Measurements from ENCODE around the gene MTHFD1L.
"Not testable (repeated sequence)": the region's sequence is repeated elsewhere in the genome, so short reads cannot be mapped to it uniquely, and the experiment has no call there.

The MTHFD1L gene

DNA sequence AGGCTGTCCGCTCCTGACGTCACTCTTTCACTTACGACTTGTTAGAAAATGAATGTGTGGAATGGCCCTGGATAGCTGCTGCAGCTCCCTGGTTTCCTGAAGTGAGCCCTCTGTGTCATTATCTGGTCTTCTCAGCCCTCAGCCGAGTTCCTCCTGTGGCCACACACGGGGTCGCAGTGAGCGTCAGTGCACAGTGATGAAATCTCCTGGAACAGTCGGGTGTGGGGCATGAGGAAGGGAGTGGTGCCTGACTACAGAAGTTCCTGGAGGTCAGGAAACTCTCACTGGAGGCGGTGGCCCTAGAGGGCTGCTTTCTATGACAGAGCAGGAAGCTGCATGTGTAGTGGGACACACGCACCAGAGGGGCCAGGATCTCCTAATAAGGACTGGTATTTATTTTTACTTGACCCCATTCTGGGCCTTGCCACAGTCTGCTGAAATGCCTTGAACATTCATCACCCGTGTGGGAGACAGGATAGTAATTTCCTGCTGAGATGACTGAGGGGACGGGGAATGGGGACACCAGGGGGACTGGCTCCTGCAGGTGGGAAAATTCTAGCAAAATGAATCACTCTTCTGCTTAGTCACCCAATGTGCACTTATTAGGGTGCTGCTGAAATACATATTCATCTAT lies 175.5 kb downstream of the MTHFD1L start:
- DNase-seq (ENCODE audit: low read depth in 2 of 2) = not testable (repeated sequence)

DNA sequence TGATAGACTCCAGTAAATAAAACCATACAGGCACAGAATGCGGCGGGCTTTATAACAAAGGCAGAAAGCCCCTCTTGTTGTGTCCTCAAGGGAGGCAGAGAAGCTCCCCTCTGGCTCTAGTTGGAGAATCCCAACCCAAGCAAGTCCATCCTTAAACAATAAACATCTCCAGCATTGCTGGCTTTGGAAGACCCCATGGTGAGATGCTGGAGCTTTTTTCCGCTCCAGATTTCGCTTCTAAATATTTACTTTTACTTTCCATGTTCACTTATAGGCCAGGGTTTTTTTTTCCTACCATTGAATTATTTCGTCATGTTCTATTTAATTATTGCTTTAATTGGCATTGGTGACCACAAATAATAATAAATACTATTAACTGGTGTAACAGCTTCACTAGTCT lies 176.2 kb downstream of the MTHFD1L start:
- DNase-seq (ENCODE audit: low read depth in 2 of 2) = no peak

DNA sequence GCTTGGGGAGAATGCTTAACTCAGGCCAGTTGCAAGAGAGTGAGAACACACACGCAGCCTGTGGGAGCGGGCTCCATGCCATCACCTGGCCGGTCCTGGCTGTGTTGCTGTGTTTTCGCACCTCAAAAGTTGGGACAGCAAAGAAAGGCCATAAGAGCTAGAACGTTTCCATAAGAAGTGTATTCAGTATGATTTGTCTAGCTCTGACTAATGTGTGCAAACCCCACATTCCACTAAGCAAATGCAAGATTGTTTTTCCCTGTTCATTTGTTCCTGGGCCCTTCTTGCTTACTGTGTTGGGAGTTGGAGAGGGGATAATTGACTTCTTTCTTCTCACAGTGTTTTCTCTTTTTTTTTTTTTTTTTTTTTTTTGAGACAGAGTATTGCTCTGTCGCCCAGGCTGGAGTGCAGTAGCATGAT lies 177.4 kb downstream of the MTHFD1L start:
- DNase-seq (ENCODE audit: low read depth in 2 of 2) = not testable (repeated sequence)

DNA sequence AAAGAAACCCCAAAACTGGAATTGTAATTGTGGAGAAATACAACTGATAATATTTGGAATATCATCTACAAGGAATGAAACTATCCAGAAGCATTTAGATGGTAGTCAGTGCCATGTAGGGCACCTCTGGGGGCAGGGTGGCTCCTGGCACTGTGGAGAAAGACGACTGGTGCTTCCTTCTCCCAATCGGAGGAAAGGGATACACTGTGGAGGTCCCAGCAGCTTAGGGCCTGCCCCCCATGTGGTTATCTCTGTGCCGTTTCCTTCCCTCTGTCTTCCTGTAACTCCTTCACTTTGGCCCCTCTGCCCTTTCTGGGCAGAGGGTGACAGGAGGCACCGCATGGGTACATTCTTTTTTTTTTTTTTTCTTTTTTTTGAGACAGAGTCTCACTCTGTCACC lies 178.4 kb downstream of the MTHFD1L start:
- DNase-seq (ENCODE audit: low read depth in 2 of 2) = no peak

DNA sequence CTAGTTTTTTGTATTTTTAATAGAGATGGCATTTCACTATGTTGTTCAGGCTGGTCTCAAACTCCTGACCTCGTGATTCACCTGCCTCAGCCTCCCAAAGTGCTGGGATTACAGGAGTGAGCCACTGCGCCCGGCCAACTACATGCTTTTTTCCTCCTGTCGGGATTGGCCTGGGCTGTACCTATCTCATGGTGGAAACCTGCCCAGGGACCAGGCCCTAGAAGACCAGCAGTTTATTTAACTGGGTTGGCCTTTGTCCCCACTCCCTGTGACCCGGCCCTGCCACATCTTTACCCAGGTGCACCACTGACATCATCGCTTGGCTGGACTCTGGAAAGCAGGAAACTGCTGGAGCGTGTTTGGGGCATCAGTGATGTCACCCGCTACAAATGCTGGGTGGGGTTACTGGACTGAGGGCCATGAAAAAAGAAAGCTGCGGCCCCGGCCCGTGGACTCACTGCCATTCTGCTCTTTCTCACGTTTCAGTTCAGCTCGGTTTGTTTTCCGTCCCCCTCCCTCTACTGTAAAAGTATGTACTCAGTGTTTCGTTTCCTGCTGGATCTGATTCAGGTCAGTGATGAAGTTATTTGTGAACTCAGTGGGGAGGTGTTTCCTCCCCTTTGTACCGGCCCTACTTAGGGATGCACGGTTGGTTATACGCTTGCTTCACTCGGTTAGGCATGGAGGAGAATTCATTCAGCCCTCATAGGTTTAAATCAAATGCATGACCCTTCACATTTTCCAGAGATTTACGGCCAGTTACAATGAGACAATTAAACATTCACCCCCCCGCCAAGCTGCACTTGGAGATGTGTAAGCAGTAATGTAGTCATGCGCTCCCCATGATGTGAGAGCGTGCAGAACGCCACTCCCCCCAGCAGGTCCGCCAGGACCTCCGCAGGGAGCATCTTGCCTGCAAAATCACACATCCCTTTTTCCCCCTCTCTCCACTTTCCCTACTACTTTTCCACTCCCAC lies 179.3 kb downstream of the MTHFD1L start:
- no peak for DNase-seq (ENCODE audit: low read depth in 2 of 2)

GRCh38 chr6:151045511-151046222 lies 180.2 kb downstream of the MTHFD1L start:
- not testable (repeated sequence) for DNase-seq (ENCODE audit: low read depth in 2 of 2)

GRCh38 chr6:151051164-151051563 lies 185.7 kb downstream of the MTHFD1L start:
- no peak for DNase-seq (ENCODE audit: low read depth in 2 of 2)

DNA sequence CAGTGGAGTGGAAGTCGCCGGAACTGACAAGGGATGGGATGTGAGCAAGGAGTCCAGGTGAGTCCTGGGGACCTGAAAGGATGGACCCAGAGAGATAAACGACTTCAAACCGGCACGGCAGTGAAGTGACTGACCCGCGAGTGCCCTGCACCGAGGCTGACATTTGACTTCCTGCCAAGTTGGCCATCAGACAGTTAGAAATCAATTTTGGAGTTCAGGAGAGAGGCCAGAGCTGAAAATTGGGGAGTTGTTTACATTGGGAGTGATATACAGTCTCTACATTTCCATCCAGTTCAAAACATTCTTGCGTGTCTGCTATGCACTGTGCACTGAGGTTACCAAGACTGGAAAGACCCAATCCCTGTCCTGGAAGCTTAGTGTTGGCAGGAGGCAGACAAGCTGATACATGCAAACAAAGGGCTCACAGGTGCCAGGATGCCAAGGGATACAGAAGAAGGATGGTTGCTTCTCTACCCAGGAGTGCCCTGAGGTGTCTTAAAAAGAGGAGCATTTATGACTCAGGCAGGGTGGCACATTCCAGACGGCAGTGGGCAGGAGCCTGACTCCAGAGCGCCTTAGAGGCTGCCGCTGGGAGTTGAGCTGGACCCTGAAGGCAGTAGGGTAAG lies 186.6 kb downstream of the MTHFD1L start:
- no peak for DNase-seq (ENCODE audit: low read depth in 2 of 2)

DNA sequence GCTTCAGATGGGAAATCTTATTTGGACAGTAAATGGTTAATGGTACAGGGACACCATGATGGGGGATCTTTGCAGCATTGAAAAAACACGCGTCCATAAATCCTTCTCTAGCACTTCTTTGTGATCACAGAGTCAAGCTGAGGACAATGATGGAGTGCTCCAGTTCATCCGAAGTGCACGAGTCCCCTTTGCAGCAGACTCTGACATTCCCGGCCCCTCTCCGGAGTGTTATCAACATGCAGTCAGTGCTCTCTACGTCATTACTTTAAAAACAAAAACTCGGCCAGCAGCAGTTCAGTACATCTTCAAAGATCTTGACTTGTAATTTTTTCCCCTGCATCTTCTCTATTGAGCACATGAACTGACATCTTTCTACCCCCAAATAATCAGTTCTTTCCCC lies 188.8 kb downstream of the MTHFD1L start:
- DNase-seq (ENCODE audit: low read depth in 2 of 2) = no peak

GRCh38 chr6:151056230-151056907 lies 190.9 kb downstream of the MTHFD1L start:
- no peak for DNase-seq (ENCODE audit: low read depth in 2 of 2)

DNA sequence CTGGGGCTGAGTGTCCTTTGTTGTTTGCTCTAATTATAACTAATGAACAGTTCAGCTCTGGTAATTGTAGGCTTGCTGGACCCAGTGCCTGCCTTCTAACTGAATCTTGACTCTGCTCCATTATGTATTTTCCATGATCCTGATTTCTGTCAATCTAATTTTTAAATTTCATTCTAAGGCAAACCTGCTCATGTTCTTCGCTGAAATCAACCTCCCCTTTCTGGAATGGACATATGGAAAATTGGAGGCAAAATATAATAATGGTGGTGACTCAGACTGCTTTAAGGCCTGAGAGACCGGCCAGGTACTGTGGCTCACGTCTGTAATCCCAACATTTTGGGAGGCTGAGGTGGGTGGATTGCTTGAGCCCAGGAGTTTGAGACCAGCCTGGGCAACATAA lies 191.6 kb downstream of the MTHFD1L start:
- DNase-seq (ENCODE audit: low read depth in 2 of 2) = no peak

DNA sequence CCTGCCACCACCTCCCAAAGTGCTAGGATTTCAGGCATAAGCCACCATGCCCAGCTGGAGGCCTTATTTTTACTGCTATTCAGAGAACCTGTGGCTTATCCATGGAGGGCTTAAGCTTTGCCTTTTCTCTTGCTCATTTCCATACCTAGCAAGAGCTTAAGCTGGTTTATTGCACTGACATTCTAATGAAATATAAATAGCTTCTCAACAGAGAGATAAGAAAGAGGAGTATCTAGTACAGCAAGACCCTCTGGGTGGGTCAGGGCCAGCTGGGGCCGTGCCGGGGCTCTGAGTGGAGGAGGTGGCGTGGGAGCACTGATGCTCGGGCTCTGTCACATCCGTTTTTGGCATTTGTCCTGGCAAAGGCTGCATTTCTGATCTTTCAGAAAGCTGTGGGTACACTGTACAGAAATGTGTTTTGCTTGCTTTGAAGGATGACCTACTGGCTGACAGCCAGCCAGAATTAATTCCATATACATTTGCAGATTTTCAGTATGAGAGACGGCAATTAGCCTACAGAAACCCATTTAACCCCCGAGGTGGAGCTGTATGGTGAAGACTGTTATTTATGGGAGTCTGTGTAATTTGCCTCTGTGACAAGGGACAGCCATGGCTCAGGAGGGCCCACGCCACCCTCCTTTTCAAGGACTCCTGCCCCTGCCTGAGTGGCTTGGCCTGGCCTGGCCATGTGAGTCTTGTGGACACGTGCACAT lies 192.7 kb downstream of the MTHFD1L start:
- no peak for DNase-seq (ENCODE audit: low read depth in 2 of 2)

- no peak for DNase-seq (ENCODE audit: low read depth in 2 of 2)
Measured at GRCh38 chr6:151059612-151060095, 194.2 kb downstream of the MTHFD1L start.

DNA sequence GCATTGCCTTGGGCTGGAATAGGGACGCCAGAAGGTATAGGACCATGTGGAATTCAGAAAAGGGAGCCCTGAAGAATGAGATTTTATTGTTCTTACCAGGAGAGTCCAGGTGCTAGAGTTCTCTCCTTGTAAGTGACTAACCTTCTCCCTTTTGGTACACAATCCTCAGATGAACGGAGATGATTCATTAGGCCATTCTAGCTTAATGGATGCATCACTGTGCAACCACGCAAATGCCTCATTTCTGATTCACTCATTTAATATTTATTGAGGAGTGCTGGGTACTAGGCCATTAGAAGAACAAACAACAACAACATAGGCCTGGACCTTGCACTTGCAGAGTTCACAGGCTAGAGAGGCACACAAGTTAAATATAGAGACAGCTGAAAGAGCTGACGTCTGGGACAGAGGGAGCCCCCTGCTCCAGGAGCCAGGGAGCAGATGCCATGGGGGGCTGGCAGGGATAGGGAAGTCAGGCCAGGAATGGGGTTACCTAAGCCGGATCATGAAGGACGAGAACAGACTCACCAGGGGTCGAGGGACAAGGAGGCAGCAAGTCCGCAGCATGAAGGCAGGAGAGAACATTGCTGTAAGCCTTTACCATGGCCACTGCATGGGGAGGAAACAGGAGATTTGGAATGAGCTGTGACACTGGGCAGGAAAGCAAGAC lies 194.7 kb downstream of the MTHFD1L start:
- no peak for DNase-seq (ENCODE audit: low read depth in 2 of 2)

DNA sequence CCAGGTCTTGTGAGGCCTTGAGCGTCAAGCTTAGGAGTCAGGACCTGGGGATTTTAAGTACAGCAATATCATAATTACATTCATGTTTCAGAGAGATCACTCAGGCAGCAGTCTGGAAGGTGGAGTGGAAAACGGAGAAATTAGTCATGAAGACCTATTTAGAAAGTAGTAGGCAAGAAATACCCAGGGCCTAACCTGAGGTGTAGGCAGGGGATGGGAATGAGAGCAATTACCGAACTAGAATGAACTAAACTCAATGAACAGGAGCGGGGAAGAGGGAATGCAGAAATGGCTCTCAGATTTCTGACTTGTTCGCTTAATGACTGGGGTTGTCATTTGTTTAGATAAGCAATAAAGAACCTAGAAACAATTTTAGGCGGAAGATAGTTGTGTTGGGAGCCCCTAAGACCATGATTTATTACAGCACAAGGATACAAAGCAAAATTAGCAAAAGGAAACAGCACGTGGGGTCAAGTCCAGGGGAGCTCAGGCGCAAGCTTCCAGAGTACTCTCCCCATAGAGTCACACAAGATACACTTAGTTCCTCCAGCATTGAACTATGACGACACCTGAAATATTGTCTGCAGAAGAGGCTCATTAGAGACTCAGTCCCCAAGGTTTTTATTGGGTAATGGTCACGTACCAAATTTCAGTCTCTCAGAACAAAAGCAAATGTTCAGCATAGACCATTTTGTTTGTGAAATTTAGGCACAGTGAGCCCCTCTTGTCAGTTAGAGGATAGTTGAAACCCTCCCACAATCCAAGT lies 195.4 kb downstream of the MTHFD1L start:
- DNase-seq (ENCODE audit: low read depth in 2 of 2) = no peak

GRCh38 chr6:151063352-151063751 lies 197.8 kb downstream of the MTHFD1L start:
- no peak for DNase-seq (ENCODE audit: low read depth in 2 of 2)

DNA sequence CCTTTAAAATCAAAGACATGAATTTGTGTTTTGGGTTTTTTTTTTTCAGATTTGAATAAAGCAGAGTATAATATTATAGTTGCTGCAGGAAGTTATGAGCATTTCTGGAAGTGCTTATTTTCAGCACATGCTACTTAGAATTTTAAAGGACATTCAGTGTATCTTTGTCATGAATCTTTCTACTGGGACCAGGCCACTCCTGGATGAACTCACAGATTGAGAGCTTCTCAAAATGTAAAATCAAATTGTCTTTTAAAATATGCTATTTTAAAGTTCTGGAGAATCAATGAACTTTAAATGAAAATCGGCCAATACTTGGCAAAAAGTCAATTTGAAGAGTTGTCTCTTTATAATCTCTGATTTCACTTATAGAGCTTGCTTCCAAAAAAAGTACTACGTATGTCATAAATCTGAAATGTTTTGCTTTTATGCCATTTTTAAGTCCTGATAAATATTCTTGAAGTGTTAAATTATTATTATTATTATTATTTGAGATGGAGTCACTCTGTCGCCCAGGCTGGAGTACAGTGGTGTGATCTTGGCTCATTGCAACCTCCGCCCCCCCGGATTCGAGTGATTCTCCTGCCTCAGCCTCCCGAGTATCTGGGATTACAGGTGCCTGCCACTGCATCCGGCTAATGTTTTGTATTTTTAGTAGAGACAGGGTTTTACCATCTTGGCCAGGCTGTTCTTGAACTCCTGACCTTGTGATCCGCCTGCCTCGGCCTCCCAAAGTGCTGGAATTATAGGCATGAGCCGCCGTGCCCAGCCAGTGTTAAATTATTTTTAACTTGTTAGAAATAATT lies 198.5 kb downstream of the MTHFD1L start:
- DNase-seq (ENCODE audit: low read depth in 2 of 2) = no peak

Data from stimulated activated CD8-positive, alpha-beta memory T cell treated with anti-CD3 and anti-CD28 coated beads, Interleukin-15, amount 100 ng/mL, for 4 hours (primary cell).